Left ventricle myocardium inferior (tissue), 1 donor: Measurements from ENCODE around the gene SLC25A51. TPM values are rescaled to one million over a fixed set of nuclear protein-coding genes. Genes with fewer than 3 reads are reported as not detected.
"Not testable (repeated sequence)": the region's sequence is repeated elsewhere in the genome, so short reads cannot be mapped to it uniquely, and the experiment has no call there.

Experiments
- DNase-seq: peaks from one replicate; pipeline ENCODE4 v3.0.0-alpha.2; 2020
- H3K27ac ChIP-seq: fragments of 200-600 bp; replicated peaks from 2 replicates; pipeline ENCODE4 v1.8.0; 2021
- H3K27me3 ChIP-seq: fragments of 200-600 bp; 2 replicates; pipeline ENCODE4 v1.8.0; 2021; ENCODE audit warnings: low read depth
- H3K36me3 ChIP-seq: fragments of 200-600 bp; 2 replicates; pipeline ENCODE4 v1.8.0; 2021
- H3K4me1 ChIP-seq: fragments of 200-600 bp; 2 replicates; pipeline ENCODE4 v1.8.0; 2021
- H3K4me3 ChIP-seq: fragments of 200-600 bp; 2 replicates; pipeline ENCODE4 v1.8.0; 2021; ENCODE audit warnings: mild to moderate bottlenecking, moderate library complexity
- H3K9me3 ChIP-seq: fragments of 200-600 bp; replicated peaks from 2 replicates; pipeline ENCODE4 v1.8.0; 2021
- intact Hi-C: fragments of 100-400 bp; cut with micrococcal nuclease; formaldehyde crosslinking; loops from one replicate; pipeline ENCODE4 v1.11.0; 2022
- total RNA-seq: library from RNA; stranded (reverse); fragmentation: NEBNext Ultra II Directional; extraction: Animal tissue kit (Norgen Biotek cat#: 25700); gene quantifications from one replicate; pipeline ENCODE4 v1.2.1, GENCODE V29; 2021
- TF ChIP-seq, protein P1 (sequence below): fragments of 200-600 bp; IDR thresholded peaks from 2 replicates; pipeline ENCODE4 v1.8.0; 2021; ENCODE audit warnings: antibody characterized with exemption, mild to moderate bottlenecking, borderline replicate concordance
- donor health status: DM: no; HTN: yes; CAD: no; lungs with severe emphysema.

SLC25A51 gene
- total RNA-seq, 1 donor from 2014 or later = 21.4 TPM

DNA sequence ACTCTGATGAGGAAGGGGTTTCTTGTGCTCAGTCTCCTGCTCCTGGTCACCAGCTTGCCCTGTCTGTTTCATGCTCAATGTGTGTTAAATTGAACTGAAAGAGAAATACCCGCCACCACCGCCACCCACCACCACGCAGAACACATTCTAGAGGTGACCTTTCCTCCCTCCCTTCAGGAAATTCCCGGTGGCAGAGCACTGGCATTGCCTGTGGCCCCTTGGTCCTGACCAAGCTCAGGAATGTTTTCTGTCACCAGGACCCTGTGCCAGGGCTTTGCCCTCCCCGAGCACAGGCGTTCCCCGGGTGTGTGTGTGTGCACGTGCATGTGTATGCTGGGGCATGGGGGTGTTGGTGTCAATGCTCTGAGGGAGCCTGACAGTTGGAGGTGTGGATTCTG lies 10.2 kb upstream of the SLC25A51 start:
- no peak overlapping the region for H3K4me3 ChIP-seq
- peaks cover 7% of the 10 kb centered on the region for H3K36me3 ChIP-seq
- peaks cover 48% of the 10 kb centered on the region for H3K4me1 ChIP-seq
- no peak for DNase-seq
- intact Hi-C loops = loop anchor here (5.0 kb wide), 2 partner anchors 248 to 453 kb away; no protein-coding TSS in a partner anchor
- TF ChIP-seq, protein P1, sequence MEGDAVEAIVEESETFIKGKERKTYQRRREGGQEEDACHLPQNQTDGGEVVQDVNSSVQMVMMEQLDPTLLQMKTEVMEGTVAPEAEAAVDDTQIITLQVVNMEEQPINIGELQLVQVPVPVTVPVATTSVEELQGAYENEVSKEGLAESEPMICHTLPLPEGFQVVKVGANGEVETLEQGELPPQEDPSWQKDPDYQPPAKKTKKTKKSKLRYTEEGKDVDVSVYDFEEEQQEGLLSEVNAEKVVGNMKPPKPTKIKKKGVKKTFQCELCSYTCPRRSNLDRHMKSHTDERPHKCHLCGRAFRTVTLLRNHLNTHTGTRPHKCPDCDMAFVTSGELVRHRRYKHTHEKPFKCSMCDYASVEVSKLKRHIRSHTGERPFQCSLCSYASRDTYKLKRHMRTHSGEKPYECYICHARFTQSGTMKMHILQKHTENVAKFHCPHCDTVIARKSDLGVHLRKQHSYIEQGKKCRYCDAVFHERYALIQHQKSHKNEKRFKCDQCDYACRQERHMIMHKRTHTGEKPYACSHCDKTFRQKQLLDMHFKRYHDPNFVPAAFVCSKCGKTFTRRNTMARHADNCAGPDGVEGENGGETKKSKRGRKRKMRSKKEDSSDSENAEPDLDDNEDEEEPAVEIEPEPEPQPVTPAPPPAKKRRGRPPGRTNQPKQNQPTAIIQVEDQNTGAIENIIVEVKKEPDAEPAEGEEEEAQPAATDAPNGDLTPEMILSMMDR = no peak
- H3K27ac ChIP-seq = no peak overlapping the region
- H3K9me3 ChIP-seq = no peaks in the 10 kb centered on the region
- no peaks in the 10 kb centered on the region for H3K27me3 ChIP-seq

GRCh38 chr9:37913480-37914153 lies 9.7 kb upstream of the SLC25A51 start:
- Histone ChIP-seq H3K4me1 (peaks cover 48% of the 10 kb centered on the region), H3K36me3 (peaks cover 2% of the 10 kb centered on the region), H3K27me3 (no peaks in the 10 kb centered on the region), H3K9me3 (no peaks in the 10 kb centered on the region), H3K4me3 (no peak overlapping the region), H3K27ac (no peak overlapping the region)
- peak; percentile 67 for DNase-seq
- intact Hi-C loops = loop anchor here (5.0 kb wide), 2 partner anchors 249 to 454 kb away; no protein-coding TSS in a partner anchor
- TF ChIP-seq, protein P1 = peak; percentile 98

DNA sequence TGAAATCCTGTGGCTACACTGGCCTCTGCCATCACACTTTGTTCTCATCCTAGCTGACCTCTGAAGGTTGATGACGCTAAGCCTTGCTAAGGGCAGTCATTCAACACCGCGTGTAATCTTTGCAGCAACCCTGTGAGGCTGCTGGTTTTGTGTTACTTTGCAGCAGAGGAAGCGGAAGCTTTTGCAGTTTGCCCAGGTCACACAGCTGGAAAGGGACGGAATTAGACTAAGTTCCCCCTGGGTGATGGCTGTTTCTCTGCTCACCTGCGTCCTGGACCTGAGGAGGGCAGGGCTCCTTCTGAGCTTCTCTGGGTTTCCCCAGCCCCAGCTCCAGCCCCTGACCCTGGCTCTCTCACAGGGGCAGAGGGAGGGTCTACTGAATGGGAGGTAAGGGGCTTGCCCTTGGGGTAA lies 7.3 kb upstream of the SLC25A51 start:
- DNase-seq = no peak
- no peak overlapping the region for H3K4me3 ChIP-seq
- H3K9me3 ChIP-seq = no peaks in the 10 kb centered on the region
- intact Hi-C loops = loop anchor here (5.0 kb wide), 2 partner anchors 251 to 456 kb away; no protein-coding TSS in a partner anchor
- TF ChIP-seq, protein P1 = no peak
- H3K27me3 ChIP-seq = no peaks in the 10 kb centered on the region
- H3K4me1 ChIP-seq = peaks cover 31% of the 10 kb centered on the region
- H3K36me3 ChIP-seq = no peaks in the 10 kb centered on the region
- no peak overlapping the region for H3K27ac ChIP-seq

- no peaks in the 10 kb centered on the region for H3K9me3 ChIP-seq
Measured at GRCh38 chr9:37910271-37910670, 6.3 kb upstream of the SLC25A51 start.

GRCh38 chr9:37909836-37910235 lies 5.9 kb upstream of the SLC25A51 start:
- not testable (repeated sequence) for DNase-seq, H3K27ac ChIP-seq, H3K4me3 ChIP-seq, H3K9me3 ChIP-seq, H3K36me3 ChIP-seq, H3K27me3 ChIP-seq
- intact Hi-C loops = loop anchor here (5.0 kb wide), 3 partner anchors 162 to 457 kb away; no protein-coding TSS in a partner anchor
- H3K4me1 ChIP-seq = peaks cover 24% of the 10 kb centered on the region

More at GRCh38 chr9:37910271-37910670, 6.3 kb upstream of the SLC25A51 start:
- Histone ChIP-seq H3K36me3 (no peaks in the 10 kb centered on the region), H3K4me3 (no peak overlapping the region), H3K27ac (no peak overlapping the region), H3K27me3 (no peaks in the 10 kb centered on the region), H3K4me1 (peaks cover 24% of the 10 kb centered on the region)
- no peak for DNase-seq
- TF ChIP-seq, protein P1 = no peak
- intact Hi-C loops = loop anchor here (5.0 kb wide), 2 partner anchors 252 to 457 kb away; no protein-coding TSS in a partner anchor

GRCh38 chr9:37909326-37909725 lies 5.4 kb upstream of the SLC25A51 start:
- H3K9me3 ChIP-seq = no peaks in the 10 kb centered on the region

More at GRCh38 chr9:37909326-37909725, 5.4 kb upstream of the SLC25A51 start:
- no peaks in the 10 kb centered on the region for H3K36me3 ChIP-seq
- H3K4me3 ChIP-seq = no peak overlapping the region
- H3K27me3 ChIP-seq = no peaks in the 10 kb centered on the region
- DNase-seq = no peak
- H3K4me1 ChIP-seq = peaks cover 24% of the 10 kb centered on the region
- H3K27ac ChIP-seq = no peak overlapping the region
- TF ChIP-seq, protein P1 = no peak
- intact Hi-C loops = loop anchor here (5.0 kb wide), 1 partner anchor 163 kb away; no protein-coding TSS in a partner anchor
